Stimulated activated CD8-positive, alpha-beta memory T cell treated with anti-CD3 and anti-CD28 coated beads, Interleukin-2, amount 100 ng/mL, for 48 hours (primary cell): ENCODE results near the gene ACP4.

ENCODE experiments used
- DNase-seq, 2 donors: peaks; one replicate each; pipeline ENCODE4 v3.0.0-alpha.2; 2020; ENCODE audit warnings: low read depth in 2 of 2

The ACP4 gene

GRCh38 chr19:50822661-50823208, 32.5 kb downstream of the ACP4 start:
- no peak for DNase-seq

GRCh38 chr19:50823389-50824042, 33.3 kb downstream of the ACP4 start, which contains the start of gene KLK1:
TSS of gene KLK1 (minus strand) at chr19:50823787. CDS start at chr19:50823748, 39 bp downstream.
- no peak for DNase-seq

- no peak for DNase-seq
Observed at GRCh38 chr19:50826492-50827240, 36.5 kb downstream of the ACP4 start.

- DNase-seq = no peak
Observed at GRCh38 chr19:50827476-50827875, 37.3 kb downstream of the ACP4 start.

GRCh38 chr19:50829801-50830200, 39.6 kb downstream of the ACP4 start:
- no peak for DNase-seq

GRCh38 chr19:50830266-50831025, 40.2 kb downstream of the ACP4 start:
- DNase-seq = no peak

- DNase-seq = no peak
Observed at GRCh38 chr19:50831026-50831396, 40.8 kb downstream of the ACP4 start.

- no peak for DNase-seq
Observed at GRCh38 chr19:50832666-50833065, 42.5 kb downstream of the ACP4 start.

- DNase-seq = no peak
Observed at GRCh38 chr19:50833117-50833801, 43.0 kb downstream of the ACP4 start, which contains the start of gene KLK15. TSS of gene KLK15 (minus strand) at chr19:50833574. CDS start at chr19:50831492, 2,082 bp downstream.

- no peak for DNase-seq
Observed at GRCh38 chr19:50833802-50834167, 43.6 kb downstream of the ACP4 start.

- no peak for DNase-seq
Observed at GRCh38 chr19:50835103-50835784, 45.0 kb downstream of the ACP4 start.

GRCh38 chr19:50835785-50836542, 45.7 kb downstream of the ACP4 start:
- DNase-seq = peak; percentile 62 to 68

- no peak for DNase-seq
Observed at GRCh38 chr19:50836543-50837195, 46.5 kb downstream of the ACP4 start.

GRCh38 chr19:50837300-50837699, 47.1 kb downstream of the ACP4 start:
- DNase-seq = no peak

- DNase-seq = no peak
Observed at GRCh38 chr19:50838239-50838638, 48.0 kb downstream of the ACP4 start.

GRCh38 chr19:50839712-50840655, 49.8 kb downstream of the ACP4 start:
- no peak for DNase-seq

GRCh38 chr19:50842130-50842529, 51.9 kb downstream of the ACP4 start:
- DNase-seq = no peak

- no peak for DNase-seq
Observed at GRCh38 chr19:50843205-50843604, 53.0 kb downstream of the ACP4 start.
